HCT116 (cell line): Measurements from ENCODE around the gene BCAP31. TPM values are rescaled to one million over a fixed set of nuclear protein-coding genes. Genes with fewer than 3 reads are reported as not detected.

Experiments used
- ATAC-seq: fragments of 200-7000 bp; cut with Tn5 transposase; 2 replicates; pipeline ENCODE4 v1.9.1; 2020; ENCODE audit warnings: mild to moderate bottlenecking, moderate library complexity
- BruUV-seq: library from RNA; stranded (reverse); fragments of 400-500 nt; replicated peaks from 2 replicates; lab custom pipeline; 2021; lab: Mats Ljungman, UMichigan
- CTCF ChIA-PET: fragments of 300-600 bp; sonication (Branson Sonifier 250); formaldehyde crosslinking; loops from one replicate; lab custom pipeline; 2021; ENCODE audit warnings: antibody characterized with exemption; lab: Charles Lee
- POLR2A ChIA-PET: fragments of 300-600, 350-600 bp; sonication (Branson Sonifier 250); formaldehyde crosslinking; loops from one replicate; lab custom pipeline; 2021; ENCODE audit warnings: antibody characterized with exemption; lab: Charles Lee
- RAD21 ChIA-PET, 2 experiments: fragments of 300-600 bp; sonication (Branson Sonifier 250); formaldehyde crosslinking; loops; one replicate each; lab custom pipeline; 2023; ENCODE audit warnings: low total read pairs in 2 of 2; ENCODE audit not compliant: uncharacterized antibody in 2 of 2, unreplicated experiment in 2 of 2, low non-redundant PET in 1 of 2; lab: Charles Lee
- DNase-seq: peaks from one replicate; pipeline ENCODE4 v3.0.0-alpha.2; 2010; ENCODE audit warnings: low read depth, low spot score
- H2AFZ ChIP-seq: fragments of 200-600 bp; shearing (Covaris generic), sonication (generic); 2 replicates; pipeline ENCODE4 v1.6.1; 2017; ENCODE audit warnings: low read depth, mixed run types, mixed read lengths, antibody characterized with exemption, low read length; ENCODE audit not compliant: poor library complexity, severe bottlenecking
- H3K27ac ChIP-seq: 2 replicates; pipeline ENCODE4 v1.5.1; 2012; ENCODE audit warnings: low read depth, low read length
- H3K27me3 ChIP-seq: fragments of 200-600 bp; sonication (generic); 2 replicates; pipeline ENCODE4 v1.6.1; 2016; ENCODE audit warnings: mixed run types, low read length, mixed read lengths; ENCODE audit not compliant: insufficient read depth
- H3K36me3 ChIP-seq, 2 experiments: fragments of 200-500 bp in 1 of 2; fragments of 200-600 bp in 1 of 2; sonication (Bioruptor generic) in 1 of 2; sonication (generic) in 1 of 2; 2 replicates each; pipeline versions ENCODE4 v1.5.1 to v1.6.1; 2014 to 2016; ENCODE audit warnings: low read length in 2 of 2, inconsistent platforms in 1 of 2, mixed read lengths in 1 of 2, mixed run types in 1 of 2; ENCODE audit not compliant: insufficient read depth in 2 of 2, control insufficient read depth in 1 of 2
- H3K4me1 ChIP-seq, 2 experiments: fragments of 200-600 bp in 1 of 2; sonication (generic) in 1 of 2; 2 replicates each; pipeline versions ENCODE4 v1.5.1 to v1.6.1; 2012 to 2017; ENCODE audit warnings: low read length in 2 of 2, inconsistent platforms in 1 of 2, mild to moderate bottlenecking in 1 of 2, mixed read lengths in 1 of 2, mixed run types in 1 of 2, moderate library complexity in 1 of 2; ENCODE audit not compliant: insufficient read depth in 2 of 2, control insufficient read depth in 1 of 2
- H3K4me2 ChIP-seq: fragments of 200-600 bp; sonication (generic); 2 replicates; pipeline ENCODE4 v1.6.1; 2017; ENCODE audit warnings: mixed run types, low read length, mixed read lengths
- H3K4me3 ChIP-seq, 2 experiments: fragments of 200-600 bp in 1 of 2; sonication (generic) in 1 of 2; replicated peaks in 1 of 2; 2 replicates each; pipeline ENCODE4 v1.5.1; 2011 to 2016; ENCODE audit warnings: low read length in 2 of 2, control low read depth in 1 of 2, low read depth in 1 of 2, mild to moderate bottlenecking in 1 of 2, mixed read lengths in 1 of 2, mixed run types in 1 of 2
- H3K79me2 ChIP-seq: fragments of 200-600 bp; sonication (generic); 2 replicates; pipeline ENCODE4 v1.6.1; 2017; ENCODE audit warnings: mild to moderate bottlenecking, mixed run types, low read length, moderate library complexity, mixed read lengths; ENCODE audit not compliant: insufficient read depth
- H3K9ac ChIP-seq: fragments of 200-600 bp; sonication (generic); 2 replicates; pipeline ENCODE4 v1.6.1; 2016; ENCODE audit warnings: low read length, mixed read lengths
- H3K9me2 ChIP-seq: fragments of 200-600 bp; sonication (generic), shearing (Covaris generic); 2 replicates; pipeline ENCODE4 v1.6.1; 2017; ENCODE audit warnings: mixed run types, mild to moderate bottlenecking, moderate library complexity; ENCODE audit not compliant: insufficient read depth
- H3K9me3 ChIP-seq, 2 experiments: fragments of 200-500 bp in 1 of 2; fragments of 200-600 bp in 1 of 2; sonication (Bioruptor generic) in 1 of 2; sonication (generic) in 1 of 2; 2 replicates each; pipeline ENCODE4 v1.6.1; 2014 to 2017; ENCODE audit warnings: low read length in 2 of 2, mixed read lengths in 2 of 2, inconsistent platforms in 1 of 2, low read depth in 1 of 2, mild to moderate bottlenecking in 1 of 2, mixed run types in 1 of 2, moderate library complexity in 1 of 2; ENCODE audit not compliant: control insufficient read depth in 1 of 2, insufficient read depth in 1 of 2
- H4K20me1 ChIP-seq: fragments of 200-600 bp; sonication (generic), shearing (Covaris generic); 2 replicates; pipeline ENCODE4 v1.6.1; 2017; ENCODE audit warnings: mixed run types, mild to moderate bottlenecking, moderate library complexity; ENCODE audit not compliant: insufficient read depth
- ATF3 ChIP-seq: IDR thresholded peaks from 2 replicates; pipeline ENCODE4 v1.6.1; 2012
- CTCF ChIP-seq, 3 experiments: fragments of 200-600 bp in 1 of 3; sonication (generic) in 1 of 3; IDR thresholded peaks in 2 of 3; conservative IDR thresholded peaks in 1 of 3; 2 replicates each; pipeline ENCODE4 v1.5.1; 2012 to 2017; ENCODE audit warnings: low read depth in 2 of 3, low read length in 2 of 3, antibody characterized with exemption in 1 of 3, borderline replicate concordance in 1 of 3, control low read depth in 1 of 3, mild to moderate bottlenecking in 1 of 3, mixed read lengths in 1 of 3, mixed run types in 1 of 3, moderate library complexity in 1 of 3; ENCODE audit not compliant: insufficient read depth in 1 of 3
- JUND ChIP-seq: IDR thresholded peaks from 2 replicates; pipeline ENCODE4 v1.6.1; 2012
- RAD21 ChIP-seq: IDR thresholded peaks from 2 replicates; pipeline ENCODE4 v1.6.1; 2012; ENCODE audit warnings: low read depth, mild to moderate bottlenecking
- intact Hi-C: fragments of 100-400 bp; cut with micrococcal nuclease; formaldehyde crosslinking; loops from 2 replicates; pipeline ENCODE4 v1.10.0; 2022
- total RNA-seq: library from RNA; stranded (reverse); gene quantifications from one replicate; pipeline ENCODE4 v1.2.1, GENCODE V29; 2021; ENCODE audit not compliant: unreplicated experiment

Gene BCAP31
- total RNA-seq, 1 experiment from 2014 or later: 185 TPM

- Histone ChIP-seq H3K4me2 (no peak overlapping the region), H3K4me1 (peaks cover 0 to 7% of the 10 kb centered on the region in 2 experiments; a peak in 1 of 4 replicates), H3K9ac (no peak overlapping the region), H3K36me3 (no peaks in the 10 kb centered on the region; a peak in 2 of 4 replicates), H2AFZ (no peak overlapping the region), H3K79me2 (peaks cover 13% of the 10 kb centered on the region; the same call in 1 of the 2 replicates), H3K27ac (peak overlapping the region; percentile 53)
- DNase-seq: no peak
- TF ChIP-seq RAD21 (peak; percentile 73), CTCF (IDR thresholded peaks at IDR 0.05 in 2 of 3, conservative IDR thresholded peaks at IDR 0.05 in 1 of 3; ENCODE audit: borderline replicate concordance in 1 of 3, insufficient read depth in 1 of 3, low read depth in 2 of 3, low read length in 2 of 3) (peak; percentile 51 to 76 (median 62)), JUND (no peak), ATF3 (no peak)
- TF ChIP-seq, all 23 proteins: peak for 2
- ChIA-PET POLR2A (no interaction called here), CTCF (interaction anchor here (0.9 to 1.3 kb wide), 4 partner anchors 21 to 169 kb away, joined by 4 to 11 read pairs (median 4); partner anchors contain the start of gene SLC6A8), RAD21 (no interaction called here)
- H3K27me3 ChIP-seq: no peaks in the 10 kb centered on the region
- no peaks in the 10 kb centered on the region for H3K9me3 ChIP-seq
- no TSS peak for BruUV-seq
- no peaks in the 10 kb centered on the region for H4K20me1 ChIP-seq
- intact Hi-C loops: loop anchor here (5.0 kb wide), 1 partner anchor 151 kb away; no protein-coding TSS in a partner anchor
- ATAC-seq: peak; percentile 93
- H3K4me3 ChIP-seq: no peak overlapping the region
- H3K9me2 ChIP-seq: no peaks in the 10 kb centered on the region
Measured at GRCh38 chrX:153708415-153708814, 15.8 kb downstream of the BCAP31 start.

- no peak overlapping the region for H3K4me3 ChIP-seq
- no peak overlapping the region for H3K9ac ChIP-seq
- H3K27ac ChIP-seq: no peak overlapping the region
- H2AFZ ChIP-seq: no peak overlapping the region
- no peaks in the 10 kb centered on the region; a peak in 1 of 4 replicates for H3K36me3 ChIP-seq
- POLR2A ChIA-PET: no interaction called here
- BruUV-seq: no TSS peak
- H3K27me3 ChIP-seq: no peaks in the 10 kb centered on the region
- no peak for TF ChIP-seq ATF3
- H3K9me2 ChIP-seq: no peaks in the 10 kb centered on the region
- H4K20me1 ChIP-seq: no peaks in the 10 kb centered on the region
- peaks cover 0 to 7% of the 10 kb centered on the region in 2 experiments; a peak in 1 of 4 replicates for H3K4me1 ChIP-seq
- CTCF ChIA-PET: no interaction called here
- no peaks in the 10 kb centered on the region for H3K9me3 ChIP-seq
- peaks cover 13% of the 10 kb centered on the region; the same call in 1 of the 2 replicates for H3K79me2 ChIP-seq
- RAD21 ChIA-PET: no interaction called here
- no peak for DNase-seq
- no peak overlapping the region for H3K4me2 ChIP-seq
- ATAC-seq: no peak
- intact Hi-C loops: loop anchor here (5.0 kb wide), 1 partner anchor 150 kb away; no protein-coding TSS in a partner anchor
Measured at GRCh38 chrX:153707406-153707805, 16.8 kb downstream of the BCAP31 start.
